GM21528 (cell line): Measurements from ENCODE around the gene RPA1.
"Not testable (repeated sequence)": the region's sequence is repeated elsewhere in the genome, so short reads cannot be mapped to it uniquely, and the experiment has no call there.

Experiments used
- ATAC-seq: cut with Tn5 transposase; IDR thresholded peaks from one replicate; pipeline ENCODE4 v1.9.1; 2021; ENCODE audit warnings: mild to moderate bottlenecking, moderate library complexity; ENCODE audit not compliant: unreplicated experiment, low FRiP score

RPA1 gene

DNA sequence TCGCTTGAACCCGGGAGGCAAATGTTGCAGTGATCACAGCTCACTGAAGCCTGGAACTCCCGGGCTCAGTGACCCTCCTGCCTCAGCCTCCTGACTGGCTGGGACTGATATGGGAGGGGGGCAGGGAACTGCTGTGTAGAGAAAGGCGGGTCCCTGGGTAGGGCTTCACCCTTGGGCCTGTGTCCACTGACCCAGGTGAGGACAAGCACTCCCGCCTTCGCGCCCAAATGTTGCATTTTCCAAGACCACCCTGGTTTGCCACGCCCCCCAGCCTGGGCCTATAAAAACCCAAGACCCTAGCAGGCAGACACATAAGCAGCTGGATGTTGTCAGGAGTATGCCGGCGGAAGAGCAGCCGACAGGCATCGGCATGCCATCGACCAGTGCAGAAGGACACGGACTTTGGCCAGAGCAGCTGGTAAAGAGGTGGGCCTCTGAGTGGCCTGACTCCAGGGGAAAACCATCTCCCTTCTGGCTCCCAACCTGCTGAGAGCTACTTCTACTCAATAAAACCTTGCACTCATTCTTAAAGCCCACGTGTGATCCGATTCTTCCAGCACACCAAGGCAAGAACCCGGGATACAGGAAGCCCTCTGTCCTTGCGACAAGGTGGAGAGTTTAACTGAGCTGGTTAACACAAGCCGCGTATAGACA lies 19.2 kb upstream of the RPA1 start:
- ATAC-seq, result no peak

GRCh38 chr17:1813088-1813487 lies 16.7 kb upstream of the RPA1 start:
- no peak for ATAC-seq

DNA sequence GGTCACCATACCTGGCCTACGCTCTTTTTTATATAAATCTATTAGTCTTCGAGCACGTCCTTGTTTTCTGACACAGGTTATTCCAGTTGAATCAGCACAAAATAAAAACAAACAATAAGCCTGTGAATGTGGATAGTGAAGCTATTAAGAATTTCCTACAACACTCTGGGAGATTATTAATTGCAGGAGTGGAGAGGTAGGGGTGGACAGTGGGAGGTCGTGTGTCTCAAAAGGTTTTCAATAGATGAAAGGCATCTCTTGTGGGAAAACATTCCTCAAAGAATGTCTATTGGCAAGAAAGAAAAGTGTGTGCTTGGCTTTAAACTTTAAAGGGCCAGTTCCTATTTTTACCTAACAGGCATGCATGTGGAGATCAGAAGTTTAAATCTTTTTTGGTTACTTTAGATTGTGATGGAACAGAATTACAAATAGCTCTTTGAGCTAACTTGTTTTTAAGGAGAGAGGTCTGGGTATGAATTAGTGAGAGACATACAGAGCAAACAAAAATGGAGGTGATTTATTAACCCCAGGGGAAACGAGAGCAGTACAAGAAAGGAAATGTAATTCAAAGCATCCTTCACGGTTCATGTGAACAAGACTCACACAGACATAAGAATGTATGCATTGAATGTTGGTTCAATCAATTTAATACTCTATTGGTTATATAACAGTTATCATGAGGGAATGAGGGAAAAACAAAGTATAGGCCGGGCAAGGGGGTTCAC lies 9.1 kb upstream of the RPA1 start:
- ATAC-seq, result no peak

DNA sequence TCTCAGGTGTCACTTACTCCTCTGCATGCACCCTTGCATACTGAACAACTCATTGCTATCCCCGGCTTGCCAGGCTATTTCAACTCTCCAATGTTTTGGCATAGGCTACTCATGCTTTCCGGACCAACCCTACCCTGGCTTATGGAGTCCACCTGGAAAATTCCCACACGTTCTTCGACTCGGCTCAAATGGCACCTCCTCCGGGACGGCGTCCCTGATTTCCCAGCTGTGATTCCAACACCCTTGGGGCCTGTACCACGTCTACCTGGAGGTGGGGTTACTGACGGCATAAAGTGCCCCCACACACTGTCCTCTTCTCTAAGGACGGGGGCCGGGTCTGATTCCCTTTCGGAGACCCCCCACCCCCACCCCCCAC lies 601 bp upstream of the RPA1 start:
- ATAC-seq, result peak; percentile 25

GRCh38 chr17:1830288-1830687 lies 483 bp downstream of the RPA1 start:
- no peak for ATAC-seq

DNA sequence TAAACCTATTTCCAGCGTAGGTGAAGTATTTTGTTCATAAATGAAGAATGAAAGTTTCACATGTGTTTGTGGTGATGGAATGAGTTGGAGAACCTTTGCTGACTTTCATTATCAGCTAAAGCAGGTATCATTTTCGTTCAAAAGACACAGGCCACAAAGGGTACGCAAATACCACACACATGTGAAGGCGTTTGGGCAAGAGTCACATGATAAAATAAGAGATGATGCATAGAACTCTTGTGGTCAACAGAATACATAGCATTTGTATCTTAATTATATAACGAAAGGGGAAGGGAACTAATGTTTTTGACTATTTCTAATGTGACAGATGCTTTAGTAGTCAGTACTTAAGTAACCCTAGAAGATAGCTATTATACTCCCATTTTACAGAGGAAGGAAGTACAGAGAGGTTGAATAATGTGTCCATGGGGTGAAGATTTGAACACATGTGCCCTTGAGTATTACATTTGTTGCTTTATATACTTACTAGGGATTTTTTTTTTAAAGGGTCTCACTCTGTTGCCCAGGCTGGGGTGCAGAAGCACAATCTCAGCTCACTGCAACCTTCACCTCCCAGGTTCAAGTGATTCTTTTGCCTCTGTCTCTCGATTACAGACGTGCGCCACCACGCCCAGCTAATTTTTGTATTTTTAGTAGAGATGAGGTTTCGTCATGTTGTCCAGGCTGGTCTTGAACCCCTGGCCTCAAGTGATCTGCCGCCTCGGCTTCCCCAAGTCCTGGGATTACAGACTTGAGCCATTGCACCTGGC lies 4.8 kb downstream of the RPA1 start:
- peak; percentile 50 for ATAC-seq

GRCh38 chr17:1839516-1839915 lies 9.7 kb downstream of the RPA1 start:
- no peak for ATAC-seq

GRCh38 chr17:1843947-1844346 lies 14.1 kb downstream of the RPA1 start:
- ATAC-seq, result no peak

- no peak for ATAC-seq
Observed at GRCh38 chr17:1847191-1847590, 17.4 kb downstream of the RPA1 start.

DNA sequence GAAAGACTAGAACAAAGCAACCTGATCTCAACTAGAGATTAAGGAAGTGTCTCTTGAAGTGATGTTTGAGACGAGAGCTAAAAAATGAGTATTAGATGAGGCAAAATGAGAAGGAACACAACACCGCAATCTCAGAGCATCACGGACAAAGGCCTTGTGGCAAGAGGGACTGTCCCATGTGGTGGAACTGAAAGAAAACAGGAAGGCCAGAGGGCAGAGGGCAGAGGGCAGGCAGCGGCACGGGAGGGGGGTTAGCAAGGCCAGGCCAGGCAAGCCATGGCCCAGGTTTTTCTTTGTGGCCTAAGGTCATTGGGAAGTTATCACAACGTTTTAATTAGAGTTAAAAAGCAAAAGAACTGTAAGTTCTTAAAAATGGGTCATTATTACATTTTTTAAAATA lies 22.5 kb downstream of the RPA1 start:
- ATAC-seq, result no peak

DNA sequence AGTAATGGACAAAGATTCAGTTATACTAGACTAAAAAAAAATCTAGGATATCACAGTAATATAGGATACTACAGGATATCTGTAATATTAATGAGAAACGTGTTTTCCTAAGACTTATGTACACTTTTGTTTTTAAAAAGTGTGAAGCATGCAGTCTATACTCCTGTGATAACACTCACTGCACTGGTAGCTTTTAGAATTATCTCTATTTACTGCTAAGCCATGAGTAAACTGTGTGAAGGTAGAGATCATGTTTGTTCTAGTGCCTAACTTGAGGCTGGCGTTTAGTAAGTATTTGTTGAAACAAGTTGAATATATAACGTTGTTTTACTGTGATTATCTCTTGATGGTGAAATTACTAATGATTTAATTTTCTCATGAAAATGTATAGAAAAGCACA lies 23.9 kb downstream of the RPA1 start:
- ATAC-seq, result no peak

GRCh38 chr17:1856462-1856861 lies 26.7 kb downstream of the RPA1 start:
- not testable (repeated sequence) for ATAC-seq

DNA sequence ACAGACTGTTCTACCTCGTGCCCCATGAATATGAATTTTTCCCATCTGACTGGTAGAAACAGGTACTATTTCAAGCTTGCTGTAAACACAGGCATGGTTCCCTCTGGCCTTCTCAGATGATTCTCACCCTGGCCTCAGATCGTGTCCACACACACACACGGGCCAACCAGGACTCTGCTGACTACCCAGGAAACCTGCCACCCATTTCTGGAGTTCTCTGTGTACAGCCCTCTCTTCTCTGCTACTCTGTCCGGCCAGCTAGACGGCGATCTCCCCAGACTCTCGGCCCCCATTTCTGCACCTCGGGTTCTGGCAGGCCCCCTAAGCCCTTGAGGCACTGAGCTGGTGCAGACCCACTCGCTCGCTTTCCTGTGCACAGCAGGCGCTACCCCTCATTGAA lies 31.2 kb downstream of the RPA1 start:
- ATAC-seq, result no peak

DNA sequence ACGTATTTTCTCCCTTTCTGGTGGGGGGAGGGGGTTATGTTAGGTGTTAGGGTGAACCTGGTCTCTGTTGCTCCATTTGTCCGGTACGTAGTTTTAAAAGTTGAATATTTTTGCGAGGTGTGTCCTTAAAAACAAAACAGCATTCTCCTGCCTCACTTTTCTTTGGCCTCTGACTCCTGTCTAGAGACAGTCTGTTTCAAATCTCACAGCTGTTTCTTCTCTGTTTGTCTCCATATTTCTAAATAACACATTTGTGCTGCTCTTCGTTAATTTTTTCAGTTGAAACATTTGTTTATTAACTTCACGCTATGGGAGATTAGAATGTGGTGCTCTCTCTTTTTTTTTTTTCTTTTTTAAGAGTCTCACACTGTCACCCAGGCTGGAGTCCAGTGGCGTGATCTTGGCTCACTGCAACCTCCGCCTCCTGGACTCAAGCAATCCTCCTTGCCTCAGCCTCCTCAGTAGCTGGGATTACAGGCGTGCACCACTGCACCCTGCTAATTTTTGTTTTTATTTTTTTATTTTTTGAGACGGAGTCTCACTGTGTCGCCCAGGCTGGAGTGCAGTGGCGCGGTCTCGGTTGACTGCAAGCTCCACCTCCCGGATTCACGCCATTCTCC lies 31.7 kb downstream of the RPA1 start:
- no peak for ATAC-seq

GRCh38 chr17:1865252-1866037 lies 35.6 kb downstream of the RPA1 start:
- ATAC-seq, result no peak

GRCh38 chr17:1867307-1867706 lies 37.5 kb downstream of the RPA1 start:
- no peak for ATAC-seq

DNA sequence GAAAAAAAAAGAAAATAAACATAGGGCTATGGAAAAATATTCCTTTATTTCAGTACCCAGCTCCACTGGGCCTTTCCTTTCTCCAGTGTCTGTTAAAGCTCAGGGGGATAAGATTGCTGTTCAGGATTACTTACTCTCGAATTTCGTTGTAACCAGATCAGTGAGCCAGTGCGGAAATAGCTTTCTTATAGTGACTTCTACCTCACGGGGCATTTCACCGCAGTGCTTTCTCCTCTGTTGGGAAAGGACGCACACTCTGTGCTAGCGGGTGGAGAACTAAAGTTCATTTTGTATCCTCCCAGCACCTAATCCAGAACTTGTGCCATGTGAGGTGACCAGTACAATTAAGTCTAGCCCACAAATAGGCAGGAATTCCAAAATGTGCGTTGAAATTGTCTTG lies 38.3 kb downstream of the RPA1 start:
- ATAC-seq, result no peak

GRCh38 chr17:1870592-1870991 lies 40.8 kb downstream of the RPA1 start:
- ATAC-seq, result no peak

DNA sequence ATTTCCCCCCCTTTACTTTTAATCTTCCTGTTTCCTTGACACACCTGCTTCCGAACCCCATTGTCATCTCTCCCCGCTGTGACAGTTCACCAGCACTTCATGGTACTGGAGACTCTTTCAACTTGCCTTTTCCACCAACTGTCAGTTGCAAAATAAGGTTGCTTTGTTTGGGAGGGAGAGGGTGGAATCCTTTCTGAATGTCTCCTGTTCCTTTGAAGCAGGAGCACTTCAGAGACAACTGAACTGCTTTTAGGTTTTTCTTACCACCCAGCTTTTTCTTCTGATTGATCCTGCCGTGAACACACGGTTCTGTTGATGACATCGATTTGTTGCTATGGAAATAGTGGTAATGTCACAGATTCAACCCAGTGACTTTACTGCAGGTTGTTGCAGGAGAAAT lies 42.0 kb downstream of the RPA1 start:
- no peak for ATAC-seq

- ATAC-seq, result no peak
Observed at GRCh38 chr17:1872254-1872653, 42.4 kb downstream of the RPA1 start.
